Measurements from ENCODE around the gene AFG1L. TPM values are rescaled to one million over a fixed set of nuclear protein-coding genes. Genes with fewer than 3 reads are reported as not detected.

AFG1L gene
- total RNA-seq, 2 donors from 2014 or later = 3.5 TPM

DNA sequence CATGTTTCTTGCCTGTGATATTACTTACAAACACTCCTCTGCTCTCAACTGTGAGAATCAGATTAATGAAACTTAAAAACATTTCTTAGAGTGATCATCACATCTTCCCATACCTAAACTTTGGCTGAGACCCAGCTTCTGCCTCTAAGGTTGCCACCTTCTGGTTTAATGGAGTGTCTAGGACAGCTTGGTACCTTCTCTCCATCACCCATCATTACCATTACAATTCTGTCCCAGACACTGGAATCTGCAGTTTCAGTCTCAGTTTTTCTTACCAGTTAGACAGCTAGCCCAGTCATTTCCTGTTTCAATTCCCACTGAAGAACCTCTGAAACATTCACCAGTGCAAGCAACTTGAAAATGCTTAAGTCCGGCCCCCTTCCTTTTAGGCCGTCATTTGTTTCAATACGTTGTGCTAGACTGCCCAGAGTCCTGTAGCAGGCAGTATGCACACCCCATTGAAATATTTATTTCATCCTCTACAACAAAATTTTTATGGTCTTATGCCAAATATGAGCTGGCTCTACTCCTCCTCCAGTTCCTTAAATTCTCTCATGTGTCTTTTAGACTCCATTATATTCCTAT lies 158.8 kb downstream of the AFG1L start:
- H3K9me3 ChIP-seq = no peaks in the 10 kb centered on the region
- H3K36me3 ChIP-seq = no peaks in the 10 kb centered on the region
- no peak overlapping the region for H3K4me3 ChIP-seq
- no peak for DNase-seq (ENCODE audit: low spot score)
- H3K27me3 ChIP-seq (replicated peaks; ENCODE audit: insufficient read depth) = no peaks in the 10 kb centered on the region
- intact Hi-C loops (cut with DNase I) = no loop called here
- no peaks in the 10 kb centered on the region for H3K4me1 ChIP-seq (replicated peaks)
- 89% methylated on average over 3 of the region's 3 CpGs for WGBS
- TF ChIP-seq, protein P1, sequence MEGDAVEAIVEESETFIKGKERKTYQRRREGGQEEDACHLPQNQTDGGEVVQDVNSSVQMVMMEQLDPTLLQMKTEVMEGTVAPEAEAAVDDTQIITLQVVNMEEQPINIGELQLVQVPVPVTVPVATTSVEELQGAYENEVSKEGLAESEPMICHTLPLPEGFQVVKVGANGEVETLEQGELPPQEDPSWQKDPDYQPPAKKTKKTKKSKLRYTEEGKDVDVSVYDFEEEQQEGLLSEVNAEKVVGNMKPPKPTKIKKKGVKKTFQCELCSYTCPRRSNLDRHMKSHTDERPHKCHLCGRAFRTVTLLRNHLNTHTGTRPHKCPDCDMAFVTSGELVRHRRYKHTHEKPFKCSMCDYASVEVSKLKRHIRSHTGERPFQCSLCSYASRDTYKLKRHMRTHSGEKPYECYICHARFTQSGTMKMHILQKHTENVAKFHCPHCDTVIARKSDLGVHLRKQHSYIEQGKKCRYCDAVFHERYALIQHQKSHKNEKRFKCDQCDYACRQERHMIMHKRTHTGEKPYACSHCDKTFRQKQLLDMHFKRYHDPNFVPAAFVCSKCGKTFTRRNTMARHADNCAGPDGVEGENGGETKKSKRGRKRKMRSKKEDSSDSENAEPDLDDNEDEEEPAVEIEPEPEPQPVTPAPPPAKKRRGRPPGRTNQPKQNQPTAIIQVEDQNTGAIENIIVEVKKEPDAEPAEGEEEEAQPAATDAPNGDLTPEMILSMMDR (IDR thresholded peaks at IDR 0.05) = no peak
- no peak for TF ChIP-seq POLR2A (IDR thresholded peaks at IDR 0.05)
- no peak for TF ChIP-seq POLR2AphosphoS5 (IDR thresholded peaks at IDR 0.05)
- no peak overlapping the region for H3K27ac ChIP-seq

- H3K9me3 ChIP-seq = no peaks in the 10 kb centered on the region
- WGBS = 100% methylated on average over 2 of the region's 2 CpGs
- no peak overlapping the region for H3K27ac ChIP-seq
- H3K4me3 ChIP-seq = no peak overlapping the region
- TF ChIP-seq POLR2AphosphoS5 (IDR thresholded peaks at IDR 0.05) (no peak), POLR2A (IDR thresholded peaks at IDR 0.05) (no peak)
- TF ChIP-seq, protein P1 (IDR thresholded peaks at IDR 0.05) = no peak
- intact Hi-C loops (cut with DNase I) = no loop called here
- no peaks in the 10 kb centered on the region for H3K4me1 ChIP-seq (replicated peaks)
- no peaks in the 10 kb centered on the region for H3K27me3 ChIP-seq (replicated peaks; ENCODE audit: insufficient read depth)
- DNase-seq (ENCODE audit: low spot score) = no peak
- H3K36me3 ChIP-seq = no peaks in the 10 kb centered on the region
These were observed 159.5 kb downstream of the AFG1L start for GRCh38 chr6:108454356-108454755.

- Histone ChIP-seq H3K27ac (no peak overlapping the region), H3K27me3 (replicated peaks; ENCODE audit: insufficient read depth) (no peaks in the 10 kb centered on the region), H3K4me3 (no peak overlapping the region), H3K9me3 (no peaks in the 10 kb centered on the region), H3K4me1 (replicated peaks) (no peaks in the 10 kb centered on the region), H3K36me3 (no peaks in the 10 kb centered on the region)
- WGBS = 12% methylated on average over 1 of the region's 1 CpG
- intact Hi-C loops (cut with DNase I) = no loop called here
- TF ChIP-seq POLR2A (IDR thresholded peaks at IDR 0.05) (no peak), POLR2AphosphoS5 (IDR thresholded peaks at IDR 0.05) (no peak)
- TF ChIP-seq, protein P1 (IDR thresholded peaks at IDR 0.05) = no peak
- DNase-seq (ENCODE audit: low spot score) = no peak
These were observed 160.8 kb downstream of the AFG1L start for GRCh38 chr6:108455688-108456087.

DNA sequence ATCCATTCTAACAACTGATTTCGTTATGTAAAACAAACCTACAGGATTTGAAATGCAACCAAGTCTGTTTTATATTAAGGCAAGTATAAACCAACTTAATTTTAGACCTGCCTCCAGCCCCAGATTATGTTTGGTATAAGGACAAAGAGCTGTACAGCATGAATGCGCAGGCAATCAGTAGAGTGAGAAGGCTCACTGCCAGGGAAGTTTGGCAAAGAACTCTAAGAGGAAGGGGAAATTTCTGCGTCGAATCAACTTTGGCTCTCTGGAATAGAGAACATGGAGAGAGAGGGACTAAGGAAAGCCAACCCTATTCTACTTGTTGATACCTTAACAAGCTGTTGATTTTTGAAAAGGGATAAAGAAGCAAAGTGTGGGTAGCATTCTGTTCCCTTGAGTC lies 168.9 kb downstream of the AFG1L start:
- H3K4me1 ChIP-seq (replicated peaks) = no peaks in the 10 kb centered on the region
- no peaks in the 10 kb centered on the region for H3K27me3 ChIP-seq (replicated peaks; ENCODE audit: insufficient read depth)
- no peaks in the 10 kb centered on the region for H3K36me3 ChIP-seq
- WGBS = 41% methylated on average over 4 of the region's 4 CpGs
- H3K9me3 ChIP-seq = no peaks in the 10 kb centered on the region
- no peak overlapping the region for H3K4me3 ChIP-seq
- intact Hi-C loops (cut with DNase I) = no loop called here
- no peak for DNase-seq (ENCODE audit: low spot score)
- TF ChIP-seq POLR2A (IDR thresholded peaks at IDR 0.05) (no peak), POLR2AphosphoS5 (IDR thresholded peaks at IDR 0.05) (no peak)
- TF ChIP-seq, protein P1 (IDR thresholded peaks at IDR 0.05) = no peak
- H3K27ac ChIP-seq = no peak overlapping the region

DNA sequence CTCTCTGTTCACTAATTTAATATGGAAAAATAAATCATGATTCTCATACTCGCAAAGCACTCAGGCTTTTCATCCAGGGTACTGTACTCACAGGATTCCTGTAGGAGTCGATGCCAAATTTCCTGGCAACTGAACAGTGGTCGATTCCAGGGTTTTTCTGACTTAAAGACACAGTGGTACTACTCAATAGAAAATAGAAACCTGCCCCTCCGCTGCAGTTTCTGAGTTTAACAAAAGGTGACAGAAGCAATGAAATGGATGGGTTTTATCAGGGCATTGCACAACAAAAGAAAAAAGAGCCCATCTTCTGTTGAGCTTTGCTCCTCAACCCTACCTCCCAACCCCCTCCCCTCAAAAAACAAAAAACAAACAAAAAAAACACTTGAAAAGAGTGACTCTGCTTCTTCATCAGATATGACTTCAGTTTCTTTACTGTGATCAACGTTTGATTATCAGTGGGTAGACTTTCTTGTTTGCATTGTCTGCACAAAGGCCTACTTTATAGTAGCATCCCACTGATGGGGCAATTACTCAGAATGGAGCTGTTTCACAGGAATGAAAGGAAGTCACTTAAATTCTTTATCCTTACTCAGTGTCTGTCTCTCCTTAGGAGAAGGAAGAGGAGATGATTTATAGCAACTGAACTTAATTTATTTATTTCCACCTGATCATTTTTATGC lies 169.7 kb downstream of the AFG1L start:
- 29% methylated on average over 5 of the region's 5 CpGs for WGBS
- no peak overlapping the region for H3K27ac ChIP-seq

More for the DNA sequence above, 169.7 kb downstream of the AFG1L start:
- intact Hi-C loops (cut with DNase I) = no loop called here
- no peak overlapping the region for H3K4me3 ChIP-seq
- no peaks in the 10 kb centered on the region for H3K4me1 ChIP-seq (replicated peaks)
- no peaks in the 10 kb centered on the region for H3K36me3 ChIP-seq
- no peaks in the 10 kb centered on the region for H3K27me3 ChIP-seq (replicated peaks; ENCODE audit: insufficient read depth)
- H3K9me3 ChIP-seq = no peaks in the 10 kb centered on the region
- DNase-seq (ENCODE audit: low spot score) = no peak
- no peak for TF ChIP-seq POLR2AphosphoS5 (IDR thresholded peaks at IDR 0.05)

Measured in prostate gland (tissue), 2 donors.